Progenitor cell of endocrine pancreas (in vitro differentiated cells): Measurements from ENCODE around the gene PSMB2. TPM values are rescaled to one million over a fixed set of nuclear protein-coding genes. Genes with fewer than 3 reads are reported as not detected.

Source experiments
- DNase-seq: peaks from one replicate; pipeline ENCODE4 v3.0.0; 2021; ENCODE audit warnings: low spot score; ENCODE audit not compliant: unreplicated experiment
- H3K27ac Mint-ChIP-seq: 2 replicates; pipeline ENCODE4 v1.8.0; 2021; ENCODE audit warnings: mild to moderate bottlenecking, moderate library complexity, mixed read lengths
- H3K27me3 Mint-ChIP-seq: 2 replicates; pipeline ENCODE4 v1.8.0; 2021; ENCODE audit warnings: mixed read lengths
- H3K36me3 Mint-ChIP-seq: 2 replicates; pipeline ENCODE4 v1.8.0; 2022; ENCODE audit warnings: mixed read lengths; ENCODE audit not compliant: insufficient read depth
- H3K4me1 Mint-ChIP-seq: 2 replicates; pipeline ENCODE4 v1.8.0; 2021; ENCODE audit warnings: low read depth, mixed read lengths
- H3K4me3 Mint-ChIP-seq: 2 replicates; pipeline ENCODE4 v1.8.0; 2021; ENCODE audit warnings: low read depth, mild to moderate bottlenecking, moderate library complexity, mixed read lengths
- H3K9me3 Mint-ChIP-seq: 2 replicates; pipeline ENCODE4 v1.8.0; 2021; ENCODE audit warnings: low read depth, mixed read lengths
- CTCF ChIP-seq: fragments of 200-600 bp; sonication (generic); IDR thresholded peaks from one replicate; pipeline ENCODE4 v1.5.0; 2021; ENCODE audit warnings: antibody characterized with exemption, mild to moderate bottlenecking; ENCODE audit not compliant: unreplicated experiment
- total RNA-seq: library from RNA; stranded (reverse); gene quantifications from 2 replicates; pipeline ENCODE4 v1.2.1, GENCODE V29; 2021

Gene PSMB2
- total RNA-seq, 1 donor from 2014 or later = 70.4 TPM

- Mint-ChIP-seq H3K4me1 (peaks cover 3% of the 10 kb centered on the region), H3K27me3 (no peaks in the 10 kb centered on the region), H3K4me3 (no peak overlapping the region), H3K9me3 (peaks cover 4% of the 10 kb centered on the region), H3K27ac (peak overlapping the region; percentile 18), H3K36me3 (peaks cover 33% of the 10 kb centered on the region)
- no peak for TF ChIP-seq CTCF
- no peak for DNase-seq
Observed at GRCh38 chr1:35603941-35604340, 37.4 kb downstream of the PSMB2 start.

- no peak for TF ChIP-seq CTCF
- Mint-ChIP-seq H3K36me3 (peaks cover 32% of the 10 kb centered on the region), H3K4me3 (no peak overlapping the region), H3K27ac (no peak overlapping the region), H3K4me1 (peaks cover 3% of the 10 kb centered on the region), H3K9me3 (peaks cover 4% of the 10 kb centered on the region), H3K27me3 (no peaks in the 10 kb centered on the region)
- DNase-seq = no peak
Observed at GRCh38 chr1:35603468-35603867, 37.9 kb downstream of the PSMB2 start.

GRCh38 chr1:35600593-35600992 lies 40.7 kb downstream of the PSMB2 start:
- DNase-seq = no peak
- peaks cover 3% of the 10 kb centered on the region for H3K4me1 Mint-ChIP-seq
- no peak overlapping the region for H3K4me3 Mint-ChIP-seq
- no peaks in the 10 kb centered on the region for H3K27me3 Mint-ChIP-seq
- H3K36me3 Mint-ChIP-seq = peaks cover 12% of the 10 kb centered on the region
- TF ChIP-seq CTCF = no peak
- H3K9me3 Mint-ChIP-seq = no peaks in the 10 kb centered on the region
- no peak overlapping the region for H3K27ac Mint-ChIP-seq

GRCh38 chr1:35599411-35599810 lies 41.9 kb downstream of the PSMB2 start:
- Mint-ChIP-seq H3K4me1 (peaks cover 3% of the 10 kb centered on the region), H3K9me3 (no peaks in the 10 kb centered on the region)

GRCh38 chr1:35598895-35599294 lies 42.4 kb downstream of the PSMB2 start:
- no peak for DNase-seq
- Mint-ChIP-seq H3K27ac (no peak overlapping the region), H3K4me3 (no peak overlapping the region), H3K36me3 (peaks cover 9% of the 10 kb centered on the region), H3K9me3 (no peaks in the 10 kb centered on the region), H3K4me1 (peaks cover 3% of the 10 kb centered on the region), H3K27me3 (no peaks in the 10 kb centered on the region)
- TF ChIP-seq CTCF = no peak

More at GRCh38 chr1:35599411-35599810, 41.9 kb downstream of the PSMB2 start:
- no peak for DNase-seq
- H3K36me3 Mint-ChIP-seq = peaks cover 10% of the 10 kb centered on the region
- TF ChIP-seq CTCF = no peak
- no peaks in the 10 kb centered on the region for H3K27me3 Mint-ChIP-seq
- no peak overlapping the region for H3K4me3 Mint-ChIP-seq
- no peak overlapping the region for H3K27ac Mint-ChIP-seq
